GM12892 (cell line): ENCODE results near the gene CSGALNACT2.

Source experiments
- DNase-seq: peaks from one replicate; pipeline ENCODE4 v3.0.0; 2011; ENCODE audit not compliant: insufficient read length
- FAIRE-seq: peaks from 2 replicates; lab custom pipeline; 2011; peaks lifted over from hg19 to GRCh38; lab: Jason Lieb, UNC
- POLR2A ChIP-seq: IDR thresholded peaks from 2 replicates; pipeline ENCODE4 v1.6.1; 2011; ENCODE audit warnings: low read depth, low read length, control low read depth
- POLR2AphosphoS5 ChIP-seq: IDR thresholded peaks from 2 replicates; pipeline ENCODE4 v1.6.1; 2011; ENCODE audit warnings: low read depth, low read length, control low read depth
- TAF1 ChIP-seq: IDR thresholded peaks from 2 replicates; pipeline ENCODE4 v1.6.1; 2011; ENCODE audit warnings: low read depth, mild to moderate bottlenecking, control low read depth, low read length, borderline replicate concordance

The CSGALNACT2 gene

DNA sequence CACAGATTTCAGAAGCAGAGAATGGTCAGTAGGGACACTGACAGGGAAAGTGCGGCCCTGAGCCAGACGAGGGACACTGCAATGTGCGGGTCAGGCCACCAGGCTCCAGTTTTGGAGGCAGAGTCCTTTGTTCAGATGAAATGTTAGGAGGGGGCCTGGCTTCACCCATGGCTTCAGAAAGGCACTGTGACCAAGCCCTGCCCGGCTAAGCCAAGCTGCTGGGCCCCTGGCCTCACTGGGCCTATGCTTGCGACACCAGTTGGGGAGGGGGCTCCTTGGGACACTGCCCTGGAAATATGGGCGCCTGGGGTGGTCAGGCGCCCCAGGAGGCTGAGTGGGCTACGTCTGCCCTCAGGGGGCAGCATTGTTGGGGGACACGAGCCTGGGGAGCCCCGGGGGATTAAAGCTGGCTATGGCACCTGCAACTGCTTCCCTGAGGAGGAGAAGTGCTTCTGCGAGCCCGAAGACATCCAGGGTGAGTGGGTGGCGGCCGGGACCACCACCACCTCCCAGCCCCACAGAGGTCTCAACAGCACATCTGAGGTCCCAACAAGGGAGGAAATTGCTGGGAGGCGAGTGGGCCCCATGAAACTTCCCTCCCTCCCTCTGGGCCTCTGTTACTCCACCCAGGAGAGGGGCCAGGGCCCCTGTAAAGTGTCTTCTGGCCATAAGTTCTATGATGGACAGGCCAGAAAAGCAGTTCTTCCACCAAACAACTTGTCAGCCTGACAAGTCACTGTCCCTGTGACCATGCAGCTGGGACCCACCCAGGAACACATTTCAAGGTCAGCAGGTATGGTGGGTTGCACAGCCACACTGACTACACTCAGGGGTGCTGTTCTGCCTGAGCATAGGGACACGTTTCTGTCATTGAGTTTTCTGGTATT is 24.8 kb upstream of the CSGALNACT2 start:
- DNase-seq (no peak), FAIRE-seq (no peak)
- TF ChIP-seq TAF1 = no peak
- no peak for TF ChIP-seq POLR2AphosphoS5
- no peak for TF ChIP-seq POLR2A

DNA sequence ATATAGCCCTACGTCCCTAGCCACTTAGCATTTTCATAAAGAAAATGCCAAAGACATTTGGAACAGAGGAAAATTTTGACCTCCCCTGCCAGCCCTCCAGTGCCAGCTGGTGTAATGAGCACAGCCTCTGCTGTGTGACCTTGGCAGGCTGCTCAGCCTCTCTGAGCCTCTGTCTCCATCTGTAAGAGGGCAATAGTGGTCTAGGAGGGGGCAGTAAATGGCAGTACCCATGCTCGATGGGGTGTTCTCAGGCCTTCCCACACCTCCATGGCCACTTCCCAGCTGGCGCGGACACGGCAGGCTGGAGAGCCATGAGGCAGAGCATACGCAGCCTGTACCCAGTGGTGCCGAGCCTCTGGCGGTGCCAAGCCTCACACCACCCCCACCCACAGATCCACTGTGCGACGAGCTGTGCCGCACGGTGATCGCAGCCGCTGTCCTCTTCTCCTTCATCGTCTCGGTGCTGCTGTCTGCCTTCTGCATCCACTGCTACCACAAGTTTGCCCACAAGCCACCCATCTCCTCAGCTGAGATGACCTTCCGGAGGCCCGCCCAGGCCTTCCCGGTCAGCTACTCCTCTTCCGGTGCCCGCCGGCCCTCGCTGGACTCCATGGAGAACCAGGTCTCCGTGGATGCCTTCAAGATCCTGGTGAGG is 24.0 kb upstream of the CSGALNACT2 start:
- FAIRE-seq (no peak), DNase-seq (no peak)
- TF ChIP-seq TAF1 = no peak
- no peak for TF ChIP-seq POLR2A
- TF ChIP-seq POLR2AphosphoS5 = no peak

DNA sequence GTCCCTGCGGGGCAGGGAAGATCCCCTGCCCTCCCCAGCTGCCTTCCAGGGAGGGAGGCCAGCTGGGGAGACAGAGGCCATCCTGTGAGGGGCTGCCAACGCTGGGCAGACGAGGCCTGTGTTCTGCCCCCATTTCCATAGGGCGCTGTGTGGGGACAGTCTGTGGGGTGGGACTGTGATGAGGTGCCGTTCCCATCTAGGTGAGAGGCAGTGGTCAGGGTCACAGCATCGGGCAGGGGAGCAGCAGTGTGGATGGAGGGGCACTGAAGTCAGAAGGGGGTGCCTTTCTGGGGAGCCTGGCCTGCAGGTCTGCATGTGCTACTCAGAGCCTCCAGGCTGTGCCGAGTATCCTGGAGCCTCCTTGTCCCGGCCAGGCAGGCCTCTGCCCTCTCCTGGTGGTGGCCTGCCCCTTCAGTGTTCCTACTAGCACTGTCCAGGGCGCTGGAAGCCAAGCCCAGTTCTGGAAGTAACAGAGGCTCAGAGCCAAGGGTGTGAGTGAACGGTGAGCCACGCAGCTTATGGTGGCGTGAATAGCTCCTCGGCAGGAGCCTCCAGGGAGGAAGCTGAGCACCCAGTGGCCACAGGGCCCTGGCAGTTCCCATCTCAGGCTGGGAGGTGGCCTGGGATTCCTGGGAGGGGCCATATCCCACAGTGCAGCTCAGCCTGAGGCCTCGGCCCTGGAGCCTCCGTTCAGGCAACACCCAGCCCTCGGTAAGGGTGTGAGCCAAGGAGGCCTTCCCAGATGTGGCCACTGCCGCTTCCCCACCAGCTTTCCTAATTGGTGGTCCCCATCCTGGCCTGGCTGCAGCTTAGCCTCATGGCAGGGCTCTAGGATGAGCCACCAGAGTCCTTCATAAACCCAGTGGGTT is 23.3 kb upstream of the CSGALNACT2 start:
- FAIRE-seq (no peak), DNase-seq (no peak)
- TF ChIP-seq POLR2AphosphoS5 = no peak
- no peak for TF ChIP-seq POLR2A
- no peak for TF ChIP-seq TAF1

DNA sequence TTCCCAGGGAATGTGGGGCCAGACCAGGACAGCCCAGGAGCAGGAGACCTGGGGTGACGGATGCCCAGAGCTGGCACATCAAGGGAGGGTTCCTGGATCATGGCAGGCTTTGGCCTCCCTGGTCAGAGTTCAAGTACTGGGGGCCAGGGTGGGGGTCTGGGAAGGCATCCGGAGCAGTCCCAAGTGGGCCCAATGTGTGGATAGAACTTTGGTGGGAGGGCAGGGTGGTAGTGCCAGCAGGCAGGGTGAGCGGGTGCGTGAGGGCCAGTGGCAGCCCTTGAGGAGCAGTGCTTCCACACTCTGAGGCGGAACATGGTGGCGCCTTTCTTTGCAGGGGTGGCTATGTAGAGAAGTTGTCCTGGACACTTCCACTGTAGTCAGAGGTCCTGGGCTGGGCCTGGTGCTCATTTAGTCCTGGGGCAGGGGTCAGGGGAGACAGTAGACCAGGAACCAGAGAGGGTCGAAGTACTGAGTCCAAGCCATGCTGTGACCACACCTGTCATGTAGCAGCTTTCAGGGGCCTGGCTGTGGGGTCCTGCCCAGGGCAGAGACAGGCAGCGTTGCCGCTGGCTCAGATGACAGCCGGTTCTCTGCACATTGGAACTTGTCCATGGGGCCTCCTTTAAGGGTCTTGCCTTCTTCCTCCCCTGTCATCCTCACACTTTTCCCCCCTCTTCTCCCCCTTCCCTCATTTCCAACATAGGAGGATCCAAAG is 22.2 kb upstream of the CSGALNACT2 start:
- no peak for TF ChIP-seq POLR2A
- TF ChIP-seq POLR2AphosphoS5 = no peak
- no peak for TF ChIP-seq TAF1
- DNase-seq (no peak), FAIRE-seq (no peak)

DNA sequence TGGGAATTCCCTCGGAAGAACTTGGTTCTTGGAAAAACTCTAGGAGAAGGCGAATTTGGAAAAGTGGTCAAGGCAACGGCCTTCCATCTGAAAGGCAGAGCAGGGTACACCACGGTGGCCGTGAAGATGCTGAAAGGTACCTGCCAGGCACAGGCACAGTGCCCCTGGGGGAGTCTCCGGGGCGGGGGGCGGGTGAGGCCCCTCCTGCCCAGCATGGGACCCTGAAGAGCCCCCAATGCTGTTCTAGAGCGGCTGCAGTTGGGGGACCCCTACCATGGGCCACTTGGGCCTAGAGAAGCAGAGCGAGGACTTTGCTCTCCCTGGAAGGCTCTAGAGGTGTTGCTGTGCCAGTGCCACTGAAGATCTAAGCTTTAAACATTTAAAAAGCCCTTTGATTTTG is 21.6 kb upstream of the CSGALNACT2 start:
- FAIRE-seq (no peak), DNase-seq (no peak)
- no peak for TF ChIP-seq TAF1
- no peak for TF ChIP-seq POLR2AphosphoS5
- TF ChIP-seq POLR2A = no peak

DNA sequence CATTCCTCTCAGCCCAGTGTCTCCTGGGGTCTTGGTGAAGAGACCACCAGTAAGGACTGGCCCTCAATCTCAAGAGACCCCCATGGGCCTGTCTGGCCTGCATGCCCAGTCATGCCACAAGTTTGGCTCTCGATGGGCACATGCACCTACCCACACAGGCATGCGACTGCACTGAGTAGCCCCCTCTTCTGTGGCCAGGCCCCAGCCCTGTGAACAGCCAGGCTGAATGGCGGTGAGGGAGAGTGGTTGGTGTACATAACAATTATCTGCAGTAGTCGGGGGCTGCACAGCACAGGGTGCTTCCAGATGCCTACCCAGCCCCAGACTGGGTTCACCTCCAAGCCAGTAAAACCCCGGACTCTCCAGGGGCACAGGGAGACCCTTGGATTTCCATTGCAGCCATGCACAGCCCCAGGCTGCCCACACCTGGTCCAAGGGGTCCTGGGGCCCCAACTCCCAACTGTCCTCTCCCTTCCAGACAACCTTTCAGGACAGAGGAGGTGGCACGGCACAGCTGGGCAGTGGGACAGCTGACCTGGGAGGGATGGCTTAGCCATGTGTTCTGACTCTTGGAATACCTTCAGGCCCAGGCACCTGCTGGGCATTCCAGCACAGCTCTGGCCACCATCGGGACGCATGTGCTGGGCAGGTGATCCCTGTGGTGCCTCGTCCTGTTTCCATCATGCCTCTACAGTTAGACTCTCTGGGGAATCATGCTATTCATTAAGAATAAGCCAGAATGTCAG is 21.0 kb upstream of the CSGALNACT2 start:
- DNase-seq (no peak), FAIRE-seq (no peak)
- no peak for TF ChIP-seq TAF1
- TF ChIP-seq POLR2AphosphoS5 = no peak
- no peak for TF ChIP-seq POLR2A

DNA sequence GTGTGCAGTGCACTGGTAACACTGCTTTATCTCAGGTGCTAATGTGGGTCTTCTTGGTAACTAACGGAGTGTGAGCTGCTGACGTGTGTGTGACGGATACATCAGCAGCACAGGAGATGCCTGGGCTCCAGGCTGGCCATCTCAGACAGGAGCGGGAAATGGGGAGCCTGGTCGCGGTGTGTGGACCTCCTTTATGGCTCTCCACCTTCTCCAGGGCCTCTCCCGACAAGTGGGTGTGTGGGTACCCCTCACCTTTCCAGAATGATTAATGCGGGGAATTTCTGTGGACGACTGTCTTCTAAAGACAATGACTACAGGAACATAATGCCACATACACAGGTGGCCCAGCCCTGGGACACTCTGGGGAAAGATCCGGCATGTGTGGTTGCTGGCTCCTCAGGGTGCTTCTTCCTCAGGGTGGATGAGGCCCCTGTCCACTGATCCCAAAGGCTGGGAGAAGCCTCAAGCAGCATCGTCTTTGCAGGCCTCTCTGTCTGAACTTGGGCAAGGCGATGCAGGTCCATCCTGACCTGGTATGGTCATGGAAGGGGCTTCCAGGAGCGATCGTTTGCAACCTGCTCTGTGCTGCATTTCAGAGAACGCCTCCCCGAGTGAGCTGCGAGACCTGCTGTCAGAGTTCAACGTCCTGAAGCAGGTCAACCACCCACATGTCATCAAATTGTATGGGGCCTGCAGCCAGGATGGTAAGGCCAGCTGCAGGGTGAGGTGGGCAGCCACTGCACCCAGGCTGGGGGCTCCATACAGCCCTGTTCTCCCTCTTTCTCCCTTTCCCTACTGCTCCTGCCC is 20.3 kb upstream of the CSGALNACT2 start:
- no peak for TF ChIP-seq TAF1
- TF ChIP-seq POLR2AphosphoS5 = no peak
- TF ChIP-seq POLR2A = no peak
- FAIRE-seq (no peak), DNase-seq (no peak)

DNA sequence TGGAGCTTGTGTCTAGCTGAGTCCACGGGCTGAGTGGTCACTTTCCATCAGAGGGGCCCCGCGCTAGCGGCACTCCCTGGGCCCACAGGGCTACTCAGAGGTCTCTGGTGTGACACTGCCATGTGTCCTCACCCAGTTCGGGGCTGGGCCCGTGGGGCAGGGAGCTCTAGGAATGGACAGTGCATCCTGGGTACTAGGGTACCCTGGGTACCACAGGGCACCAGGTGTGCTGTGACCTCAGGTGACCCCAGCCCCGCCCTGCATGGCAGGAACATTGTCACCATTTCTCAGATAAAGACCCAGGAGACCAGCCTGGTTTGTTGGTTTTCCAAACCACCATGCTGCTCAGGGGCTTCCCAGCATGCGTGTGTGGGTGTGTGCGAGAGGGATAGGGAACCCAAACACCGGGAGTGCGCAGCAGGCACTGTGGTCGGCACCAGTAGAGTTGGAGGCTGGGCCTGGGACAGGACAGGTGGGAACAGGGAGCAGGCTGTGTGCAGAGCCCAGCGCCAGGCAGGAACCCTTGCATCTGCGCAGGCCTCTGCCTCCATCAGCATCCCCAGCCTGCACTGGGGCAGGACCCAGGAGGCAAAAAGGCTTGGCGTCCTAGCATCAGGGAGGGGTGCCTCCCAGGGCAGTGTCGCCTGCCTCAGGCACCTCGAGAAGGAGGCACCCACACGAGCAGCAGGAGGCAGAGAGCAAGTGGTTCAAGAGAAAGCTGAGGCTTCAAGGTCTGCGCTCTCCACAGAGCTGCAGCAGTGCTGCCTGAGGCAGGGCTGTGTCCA is 19.4 kb upstream of the CSGALNACT2 start:
- no peak for TF ChIP-seq TAF1
- no peak for TF ChIP-seq POLR2A
- TF ChIP-seq POLR2AphosphoS5 = no peak
- DNase-seq = no peak
- FAIRE-seq = no peak

DNA sequence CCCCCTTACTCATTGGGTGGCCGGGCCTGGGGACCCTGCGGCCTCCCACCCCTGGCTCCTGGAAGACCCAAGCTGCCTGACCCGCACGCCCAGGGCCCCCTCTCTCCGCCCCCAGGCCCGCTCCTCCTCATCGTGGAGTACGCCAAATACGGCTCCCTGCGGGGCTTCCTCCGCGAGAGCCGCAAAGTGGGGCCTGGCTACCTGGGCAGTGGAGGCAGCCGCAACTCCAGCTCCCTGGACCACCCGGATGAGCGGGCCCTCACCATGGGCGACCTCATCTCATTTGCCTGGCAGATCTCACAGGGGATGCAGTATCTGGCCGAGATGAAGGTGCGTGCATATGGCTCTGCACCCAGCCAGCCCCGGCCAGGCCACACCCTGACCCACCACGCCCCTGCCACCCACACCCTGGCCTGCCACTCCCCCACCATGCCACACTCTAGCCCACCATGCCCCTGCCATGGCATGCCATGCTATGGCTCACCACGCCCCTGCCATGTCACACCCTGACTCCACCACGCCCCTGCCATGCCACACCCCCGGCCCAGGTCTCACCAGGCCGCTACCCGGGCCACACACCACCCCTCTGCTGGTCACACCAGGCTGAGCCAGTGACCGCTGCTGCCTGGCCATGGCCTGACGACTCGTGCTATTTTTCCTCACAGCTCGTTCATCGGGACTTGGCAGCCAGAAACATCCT is 18.7 kb upstream of the CSGALNACT2 start:
- FAIRE-seq (no peak), DNase-seq (no peak)
- TF ChIP-seq POLR2AphosphoS5 (no peak), POLR2A (no peak), TAF1 (no peak)
